Suprapubic skin (tissue), 3 donors: ENCODE results near the gene PRAMEF14.
"Not testable (repeated sequence)": the region's sequence is repeated elsewhere in the genome, so short reads cannot be mapped to it uniquely, and the experiment has no call there.

ENCODE experiments used
- POLR2AphosphoS5 ChIP-seq, 3 donors: sonication (generic); formaldehyde crosslinking; IDR thresholded peaks; one replicate each; pipeline ENCODE4 v1.6.1; 2017; ENCODE audit warnings: antibody characterized with exemption in 3 of 3
- TF ChIP-seq, protein P1 (sequence below), 2 donors: fragments of 200-600 bp in 1 of 2; fragments of 450-650 bp in 1 of 2; sonication (generic) in 1 of 2; IDR thresholded peaks; one replicate each; pipeline ENCODE4 v1.5.1; 2016 to 2019; ENCODE audit warnings: antibody characterized with exemption in 2 of 2, mild to moderate bottlenecking in 1 of 2, moderate library complexity in 1 of 2

- TF ChIP-seq, protein P1, sequence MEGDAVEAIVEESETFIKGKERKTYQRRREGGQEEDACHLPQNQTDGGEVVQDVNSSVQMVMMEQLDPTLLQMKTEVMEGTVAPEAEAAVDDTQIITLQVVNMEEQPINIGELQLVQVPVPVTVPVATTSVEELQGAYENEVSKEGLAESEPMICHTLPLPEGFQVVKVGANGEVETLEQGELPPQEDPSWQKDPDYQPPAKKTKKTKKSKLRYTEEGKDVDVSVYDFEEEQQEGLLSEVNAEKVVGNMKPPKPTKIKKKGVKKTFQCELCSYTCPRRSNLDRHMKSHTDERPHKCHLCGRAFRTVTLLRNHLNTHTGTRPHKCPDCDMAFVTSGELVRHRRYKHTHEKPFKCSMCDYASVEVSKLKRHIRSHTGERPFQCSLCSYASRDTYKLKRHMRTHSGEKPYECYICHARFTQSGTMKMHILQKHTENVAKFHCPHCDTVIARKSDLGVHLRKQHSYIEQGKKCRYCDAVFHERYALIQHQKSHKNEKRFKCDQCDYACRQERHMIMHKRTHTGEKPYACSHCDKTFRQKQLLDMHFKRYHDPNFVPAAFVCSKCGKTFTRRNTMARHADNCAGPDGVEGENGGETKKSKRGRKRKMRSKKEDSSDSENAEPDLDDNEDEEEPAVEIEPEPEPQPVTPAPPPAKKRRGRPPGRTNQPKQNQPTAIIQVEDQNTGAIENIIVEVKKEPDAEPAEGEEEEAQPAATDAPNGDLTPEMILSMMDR (IDR thresholded peaks at IDR 0.05): not testable (repeated sequence)
- TF ChIP-seq POLR2AphosphoS5 (IDR thresholded peaks at IDR 0.05): not testable (repeated sequence)
These were observed 44.7 kb downstream of the PRAMEF14 start for GRCh38 chr1:13302197-13302596.
